HS-27A (cell line): ENCODE data around the gene NTMT1.

Source experiments
- DNase-seq: peaks from one replicate; pipeline ENCODE4 v3.0.0-alpha.2; 2012; ENCODE audit warnings: low read depth, missing footprints

The NTMT1 gene

GRCh38 chr9:129637102-129637501 lies 11.1 kb downstream of the NTMT1 start:
- DNase-seq: no peak

DNA sequence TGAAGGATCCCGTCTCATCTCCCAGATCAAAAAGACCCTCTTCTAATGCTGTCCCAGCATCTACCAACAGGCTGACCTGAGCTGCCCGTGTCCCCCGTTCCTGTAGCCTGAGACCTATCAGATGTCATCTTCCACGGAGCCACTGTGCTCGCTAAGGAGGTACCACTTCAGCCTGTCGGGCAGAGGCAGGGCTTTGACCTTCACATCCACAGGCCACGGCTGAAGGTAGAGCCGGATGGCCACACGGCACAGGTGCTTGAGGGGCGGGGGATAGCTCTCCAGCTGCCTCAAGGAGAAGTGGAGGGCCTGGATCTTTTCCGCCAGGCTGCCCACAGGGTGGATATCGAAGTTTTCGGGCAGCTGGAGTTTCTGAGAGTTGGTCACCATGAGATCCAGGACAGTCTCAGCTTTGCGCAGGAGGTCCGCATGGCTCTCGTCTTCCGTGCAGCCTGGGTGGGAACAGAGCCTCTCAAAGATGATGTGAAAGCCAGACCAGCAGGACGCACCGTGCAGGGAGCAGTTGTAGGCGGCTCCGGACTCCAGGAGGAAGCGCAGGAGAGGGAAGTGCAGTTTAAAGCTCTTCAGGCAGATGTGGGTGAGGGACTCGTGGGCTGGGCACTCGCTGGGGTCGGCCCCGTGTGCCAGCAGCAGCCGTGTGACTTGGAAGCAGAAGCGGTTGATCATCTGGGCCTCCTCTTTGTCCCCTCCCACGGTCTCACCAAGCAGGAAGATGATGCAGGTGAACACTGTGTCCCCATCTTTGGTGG lies 11.9 kb downstream of the NTMT1 start:
- DNase-seq: no peak

DNA sequence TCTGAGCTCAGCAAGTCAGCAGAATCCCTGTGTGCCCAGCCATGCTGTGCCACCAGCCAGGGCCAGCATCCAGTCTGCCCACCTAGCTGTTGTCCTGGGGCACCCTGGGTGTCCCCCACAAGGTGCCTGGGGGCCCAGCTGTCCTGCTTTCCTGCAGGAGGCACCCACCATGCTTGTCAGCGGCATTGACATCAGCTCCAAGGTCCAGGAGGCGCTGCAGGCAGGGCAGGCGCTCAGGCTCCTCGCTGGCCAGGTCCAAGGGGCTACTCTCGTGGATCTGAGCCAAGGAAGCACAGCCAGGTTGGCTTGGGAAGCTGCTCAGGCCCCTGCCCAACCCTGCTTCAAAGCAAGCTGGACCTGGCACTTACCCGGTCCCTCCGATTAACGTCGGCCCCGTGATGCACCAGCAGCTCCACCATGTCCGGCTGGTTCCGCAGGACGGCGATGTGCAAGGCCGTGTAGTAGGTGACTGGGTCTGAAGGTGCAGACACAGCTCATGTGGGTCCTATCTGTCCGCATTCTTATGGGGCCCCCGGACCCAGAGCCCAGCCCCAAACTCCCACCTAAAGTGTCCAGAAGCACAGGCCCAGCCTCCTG lies 13.2 kb downstream of the NTMT1 start:
- no peak for DNase-seq

DNA sequence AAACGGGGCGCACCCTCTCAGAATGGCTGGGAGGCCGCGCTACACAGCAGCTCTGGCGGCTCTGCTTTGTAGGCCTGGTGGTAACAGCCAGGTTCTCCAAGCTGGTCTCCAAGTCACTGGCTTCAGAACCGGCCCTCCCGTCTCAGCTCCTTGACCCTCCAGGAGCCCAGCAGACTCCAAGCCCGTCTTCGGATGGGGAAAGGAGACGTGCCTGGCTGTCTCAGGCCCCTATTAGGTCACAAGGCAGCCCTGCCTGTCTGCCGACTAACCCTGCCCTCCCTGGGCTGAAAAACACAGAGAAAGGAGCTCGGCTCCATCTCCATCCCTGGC lies 13.8 kb downstream of the NTMT1 start:
- no peak for DNase-seq

GRCh38 chr9:129640086-129640870 lies 14.3 kb downstream of the NTMT1 start:
- no peak for DNase-seq

DNA sequence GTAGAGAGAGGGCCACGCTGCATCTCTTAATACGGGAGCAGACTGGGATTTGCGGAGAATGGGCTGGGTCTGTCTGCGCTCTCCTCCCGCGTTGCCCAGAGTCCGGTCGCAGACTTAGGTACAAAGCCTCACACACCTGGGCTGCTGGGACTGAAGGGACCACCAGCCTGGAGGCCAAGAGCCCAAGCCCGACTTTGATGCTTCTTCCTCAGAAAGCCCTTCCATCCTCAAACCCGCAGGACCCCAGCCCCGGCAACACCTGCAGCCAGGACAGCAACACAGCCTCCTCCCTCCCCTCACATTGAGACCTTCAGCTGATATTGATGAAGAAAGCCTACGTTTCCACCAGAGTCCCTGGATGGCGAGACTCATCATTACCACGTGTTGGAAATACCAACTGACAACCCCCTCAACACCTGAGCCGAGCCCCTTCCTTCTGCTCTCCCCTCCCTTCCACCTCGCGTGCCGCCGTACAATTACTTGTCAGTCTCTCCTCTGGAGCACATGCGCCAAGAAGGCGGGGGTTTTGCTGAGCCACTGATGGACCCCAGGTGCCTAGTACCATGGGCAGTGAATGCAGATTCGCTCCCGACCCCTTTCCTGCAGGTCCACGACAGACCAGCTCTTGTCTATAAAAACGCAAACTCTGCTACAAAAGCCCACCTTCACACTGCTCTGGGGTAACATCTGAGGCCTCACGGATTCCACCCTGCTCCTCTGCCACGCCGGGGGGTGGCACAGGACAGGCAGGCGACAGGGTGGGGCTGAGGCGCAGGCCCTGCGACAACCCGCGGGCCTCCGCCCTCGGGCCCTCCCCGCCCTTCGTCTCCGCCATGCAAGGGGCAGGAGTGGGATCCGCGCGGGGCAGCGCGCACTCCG lies 15.1 kb downstream of the NTMT1 start:
- no peak for DNase-seq

GRCh38 chr9:129641750-129642585 lies 16.0 kb downstream of the NTMT1 start, which contains the start of gene ASB6:
Gene ASB6 (minus strand): TSS chr9:129642151. CDS start chr9:129641999, 152 bp downstream.
- peak; percentile 91 for DNase-seq

GRCh38 chr9:129643706-129644105 lies 17.7 kb downstream of the NTMT1 start:
- DNase-seq: no peak

DNA sequence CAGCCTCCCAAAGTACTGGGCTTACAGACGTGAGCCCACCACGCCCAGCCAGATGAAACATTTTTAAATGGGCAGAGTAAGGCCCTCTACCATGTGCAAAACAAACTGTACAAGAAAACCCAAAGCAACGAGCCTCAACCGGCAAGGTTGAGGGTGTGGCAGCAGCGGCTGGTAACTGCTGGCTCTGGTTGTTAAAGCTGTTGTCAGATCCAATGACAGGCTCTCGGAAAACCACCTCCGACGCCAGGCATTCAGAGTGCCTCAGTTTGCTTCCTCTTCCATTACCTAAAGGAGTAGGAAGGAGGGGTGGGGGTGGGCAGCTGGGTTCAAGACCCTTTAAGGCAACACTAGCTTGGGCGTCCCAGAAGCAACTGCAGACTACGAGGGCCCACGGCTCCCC lies 18.4 kb downstream of the NTMT1 start:
- no peak for DNase-seq

DNA sequence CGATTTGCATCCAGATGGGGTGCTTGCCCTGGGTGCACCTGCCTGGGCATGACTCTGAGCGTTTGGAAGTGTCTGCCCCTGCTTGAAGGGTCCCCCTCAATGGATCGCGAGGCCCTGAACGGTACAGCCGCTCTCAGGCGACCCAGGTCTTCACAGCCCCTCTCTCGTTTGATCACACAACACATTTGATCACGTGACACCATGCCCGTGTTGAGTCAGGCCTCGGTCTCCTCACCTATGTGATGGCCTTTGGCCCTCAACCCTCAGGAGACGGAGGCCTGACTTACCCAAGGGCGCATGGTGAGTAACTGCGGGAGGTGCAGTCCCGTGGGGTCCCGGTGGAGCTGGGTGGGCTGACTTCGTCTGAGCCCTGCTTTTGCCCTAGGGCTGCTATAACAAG lies 18.9 kb downstream of the NTMT1 start:
- no peak for DNase-seq

- no peak for DNase-seq
Measured at GRCh38 chr9:129646252-129646651, 20.3 kb downstream of the NTMT1 start.

GRCh38 chr9:129646654-129647053 lies 20.7 kb downstream of the NTMT1 start:
- no peak for DNase-seq

DNA sequence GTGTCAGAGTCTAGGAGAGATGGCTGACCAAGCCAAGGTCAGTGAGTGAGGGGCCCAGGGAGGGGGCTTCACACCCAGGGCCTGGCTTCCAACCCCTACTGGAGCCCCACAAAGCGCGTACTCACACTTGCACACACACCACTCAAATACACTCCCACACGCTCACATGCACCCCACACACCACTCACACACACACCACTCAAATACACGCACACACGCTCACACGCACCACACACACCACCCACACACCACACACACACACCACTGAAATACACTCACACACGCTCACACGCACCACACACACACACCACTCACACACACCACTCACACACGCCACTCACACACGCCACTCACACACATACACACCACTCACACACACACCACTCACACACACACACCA lies 21.7 kb downstream of the NTMT1 start:
- no peak for DNase-seq

- DNase-seq: no peak
Measured at GRCh38 chr9:129648092-129648763, 22.3 kb downstream of the NTMT1 start.

GRCh38 chr9:129648764-129649115 lies 22.8 kb downstream of the NTMT1 start:
- no peak for DNase-seq

DNA sequence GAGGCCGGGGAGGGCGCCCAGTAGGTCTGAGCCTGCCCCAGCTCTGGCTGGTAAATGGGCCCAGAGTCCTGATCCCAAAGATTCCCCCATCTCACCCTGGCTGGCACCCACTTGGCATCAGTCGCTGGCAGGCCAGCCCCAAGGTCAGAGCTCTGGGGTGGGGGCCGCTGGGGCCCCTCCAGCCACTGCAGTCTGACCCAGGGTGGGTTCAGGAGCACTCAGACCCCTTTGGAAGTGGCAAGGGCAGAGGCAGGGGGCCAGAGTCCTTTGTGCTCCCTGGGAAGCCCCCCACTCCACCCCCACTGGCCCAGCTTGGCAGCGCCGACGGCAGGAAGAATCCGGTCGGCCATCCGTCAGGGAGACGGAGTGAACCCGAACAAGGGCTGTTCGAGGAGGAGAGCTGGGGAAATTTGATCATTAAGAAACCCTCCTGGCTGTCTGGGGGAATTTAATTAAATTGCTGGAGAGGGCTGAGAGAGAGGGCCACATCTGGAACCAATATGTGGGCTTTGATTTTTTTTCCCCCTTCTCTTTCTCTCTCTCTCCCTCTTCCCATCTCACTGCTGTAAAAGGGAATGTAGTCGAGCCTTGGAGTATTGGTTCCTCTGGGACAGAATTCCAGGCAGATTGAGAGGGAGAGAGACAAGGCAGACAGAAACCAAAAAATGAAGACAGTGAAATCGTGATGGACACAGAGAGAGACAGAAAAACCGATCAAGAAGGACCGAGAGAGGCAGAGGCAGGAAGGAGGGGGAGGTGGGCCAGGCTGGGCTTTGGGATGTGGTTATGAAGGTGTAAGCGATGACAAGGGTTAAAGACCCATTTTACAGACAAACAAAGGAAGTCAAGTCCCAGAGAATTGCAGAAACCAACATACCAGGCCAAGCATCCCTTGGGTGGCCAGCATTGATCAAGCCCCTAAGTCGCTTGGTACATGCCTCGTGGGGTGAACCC lies 24.0 kb downstream of the NTMT1 start:
- no peak for DNase-seq

DNA sequence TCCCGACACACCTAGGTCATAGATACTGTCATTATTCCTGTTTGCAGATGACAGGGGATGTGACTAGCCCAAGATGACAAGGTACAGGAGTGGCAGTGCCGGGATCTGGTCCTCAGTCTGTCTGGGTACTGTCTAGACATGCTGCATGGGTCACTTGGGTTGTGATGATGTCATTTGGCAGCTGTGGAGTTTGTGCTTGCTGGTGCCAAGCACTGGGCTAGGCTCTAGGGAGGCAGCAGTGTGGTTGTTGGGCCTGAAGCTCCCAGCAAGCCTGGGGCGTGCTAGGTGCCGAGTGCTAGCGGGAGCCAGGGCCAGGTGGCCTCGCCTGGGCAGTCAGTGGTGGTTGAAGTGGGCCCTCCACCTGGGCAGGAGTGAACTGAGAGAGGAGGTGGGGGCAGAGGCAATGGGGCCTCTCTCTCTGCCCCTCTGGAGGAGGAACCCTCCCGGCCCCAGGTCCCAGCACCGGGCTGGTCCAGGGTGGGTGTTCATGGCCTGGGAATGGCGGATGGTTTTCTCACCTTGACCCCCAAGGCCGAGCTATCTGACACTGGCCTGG lies 24.8 kb downstream of the NTMT1 start:
- DNase-seq: no peak

DNA sequence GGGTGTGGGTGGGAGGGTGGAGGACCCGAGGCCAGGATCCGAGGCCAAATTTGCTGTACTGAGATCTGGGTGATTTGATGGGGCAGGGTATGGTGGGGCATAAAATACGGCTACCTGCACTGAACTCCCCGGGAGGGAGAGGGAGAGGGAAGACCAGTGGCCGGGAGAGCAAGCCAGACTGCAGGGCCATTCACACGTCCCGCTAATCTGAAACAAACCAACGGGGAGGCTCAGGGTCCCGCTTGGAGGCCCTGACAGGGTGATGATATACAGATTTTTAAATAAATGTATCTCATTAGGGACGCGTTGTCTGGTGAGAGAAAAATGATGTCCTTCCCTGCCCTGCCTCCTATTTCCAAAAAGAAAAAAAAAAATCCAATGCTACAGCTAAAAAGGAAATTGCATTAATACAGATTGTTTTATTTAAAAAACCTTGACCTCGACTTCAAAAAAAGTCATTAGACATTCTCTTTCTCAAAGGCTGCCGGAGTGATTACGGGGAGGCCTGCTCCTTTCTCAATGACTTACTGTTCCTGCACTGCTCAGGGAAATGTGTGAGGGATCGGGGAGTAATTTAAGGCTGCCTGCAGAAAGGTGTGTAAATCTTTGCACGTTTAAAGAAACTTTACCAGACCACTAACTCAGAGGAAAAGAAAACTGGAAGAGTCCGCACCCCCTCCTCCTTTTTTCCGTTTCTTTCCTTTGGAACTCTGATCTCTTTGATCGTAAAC lies 28.0 kb downstream of the NTMT1 start:
- no peak for DNase-seq
